BJ (cell line): ENCODE results near the gene CTSA. TPM values are rescaled to one million over a fixed set of nuclear protein-coding genes. Genes with fewer than 3 reads are reported as not detected.

Source experiments
- CTCF ChIA-PET: fragments of 350-600 bp; formaldehyde crosslinking; extraction: SDS; loops from one replicate; lab custom pipeline; 2021; ENCODE audit warnings: antibody characterized with exemption, inconsistent platforms; lab: Yijun Ruan, JAX
- POLR2A ChIA-PET: fragments of 300-600 bp; sonication (Branson Sonifier 250); formaldehyde crosslinking; extraction: SDS; loops from one replicate; lab custom pipeline; 2021; ENCODE audit warnings: antibody characterized with exemption; lab: Charles Lee
- DNase-seq: peaks from one replicate; pipeline ENCODE4 v3.0.0-alpha.2; 2011; ENCODE audit warnings: low read depth
- H3K27me3 ChIP-seq: 2 replicates; pipeline ENCODE4 v1.6.0; 2011; ENCODE audit warnings: low read length; ENCODE audit not compliant: control insufficient read depth, insufficient read depth
- H3K36me3 ChIP-seq: 2 replicates; pipeline ENCODE4 v1.5.1; 2011; ENCODE audit warnings: low read length; ENCODE audit not compliant: control insufficient read depth, insufficient read depth
- H3K4me3 ChIP-seq: 2 replicates; pipeline ENCODE4 v1.5.1; 2011; ENCODE audit warnings: low read depth, mild to moderate bottlenecking, control low read depth, low read length
- polyA plus RNA-seq: library from polyadenylated mRNA; depleted of rRNA; stranded (reverse); fragments of >200 nt; gene quantifications from 2 replicates; pipeline ENCODE4 v1.2.3, GENCODE V29; 2011
- TF ChIP-seq, protein P1 (sequence below): IDR thresholded peaks from 2 replicates; pipeline ENCODE4 v1.5.1; 2011; ENCODE audit warnings: low read depth, mild to moderate bottlenecking, control low read depth, inconsistent platforms, low read length, moderate library complexity; ENCODE audit not compliant: insufficient read depth

CTSA gene
- polyA plus RNA-seq, 1 experiment: 408 TPM

- ChIA-PET POLR2A (no interaction called here), CTCF (interaction anchor here (0.6 to 3.4 kb wide), 7 partner anchors 10 to 76 kb away, joined by 3 to 12 read pairs (median 4); no protein-coding TSS in a partner anchor)
- peaks cover 15% of the 10 kb centered on the region for H3K36me3 ChIP-seq
- peak overlapping the region; percentile 77 for H3K4me3 ChIP-seq
- no peak for DNase-seq
- TF ChIP-seq, protein P1, sequence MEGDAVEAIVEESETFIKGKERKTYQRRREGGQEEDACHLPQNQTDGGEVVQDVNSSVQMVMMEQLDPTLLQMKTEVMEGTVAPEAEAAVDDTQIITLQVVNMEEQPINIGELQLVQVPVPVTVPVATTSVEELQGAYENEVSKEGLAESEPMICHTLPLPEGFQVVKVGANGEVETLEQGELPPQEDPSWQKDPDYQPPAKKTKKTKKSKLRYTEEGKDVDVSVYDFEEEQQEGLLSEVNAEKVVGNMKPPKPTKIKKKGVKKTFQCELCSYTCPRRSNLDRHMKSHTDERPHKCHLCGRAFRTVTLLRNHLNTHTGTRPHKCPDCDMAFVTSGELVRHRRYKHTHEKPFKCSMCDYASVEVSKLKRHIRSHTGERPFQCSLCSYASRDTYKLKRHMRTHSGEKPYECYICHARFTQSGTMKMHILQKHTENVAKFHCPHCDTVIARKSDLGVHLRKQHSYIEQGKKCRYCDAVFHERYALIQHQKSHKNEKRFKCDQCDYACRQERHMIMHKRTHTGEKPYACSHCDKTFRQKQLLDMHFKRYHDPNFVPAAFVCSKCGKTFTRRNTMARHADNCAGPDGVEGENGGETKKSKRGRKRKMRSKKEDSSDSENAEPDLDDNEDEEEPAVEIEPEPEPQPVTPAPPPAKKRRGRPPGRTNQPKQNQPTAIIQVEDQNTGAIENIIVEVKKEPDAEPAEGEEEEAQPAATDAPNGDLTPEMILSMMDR: peak; percentile 43
- no peaks in the 10 kb centered on the region for H3K27me3 ChIP-seq
Measured at GRCh38 chr20:45892049-45892825, 1.1 kb downstream of the CTSA start.

DNA sequence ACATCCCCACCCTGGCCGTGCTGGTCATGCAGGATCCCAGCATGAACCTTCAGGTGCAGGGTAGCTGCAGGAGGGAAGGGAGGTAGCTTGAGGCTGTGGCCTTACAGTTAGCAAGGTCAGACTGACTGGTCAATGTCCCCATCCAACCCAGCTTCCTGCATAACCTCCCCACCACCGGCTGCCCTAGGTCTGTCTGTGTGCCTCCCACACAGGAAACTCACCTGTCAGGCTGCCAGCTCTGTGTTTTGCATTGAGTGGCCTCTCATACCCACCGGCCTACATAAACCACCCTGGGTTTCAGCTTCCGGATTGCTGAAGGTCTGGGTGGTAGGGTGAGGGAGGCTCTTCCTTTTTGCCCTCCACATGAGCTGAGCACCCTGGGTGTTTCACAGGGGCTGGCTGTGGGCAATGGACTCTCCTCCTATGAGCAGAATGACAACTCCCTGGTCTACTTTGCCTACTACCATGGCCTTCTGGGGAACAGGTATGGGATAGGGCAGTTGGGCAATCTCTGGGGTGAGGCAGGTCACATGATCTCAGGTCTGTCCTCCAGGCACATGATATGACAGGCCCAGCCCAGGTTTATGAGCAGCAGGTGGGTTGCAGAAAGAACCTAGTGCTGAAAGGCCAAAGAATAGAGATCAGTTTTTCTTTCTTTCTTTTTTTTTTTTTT is 1.8 kb downstream of the CTSA start:
- Histone ChIP-seq H3K36me3 (peaks cover 18% of the 10 kb centered on the region), H3K27me3 (no peaks in the 10 kb centered on the region), H3K4me3 (no peak overlapping the region)
- POLR2A ChIA-PET: no interaction called here
- DNase-seq: no peak
- CTCF ChIA-PET: interaction anchor here (0.6 to 3.4 kb wide), 8 partner anchors 10 to 76 kb away, joined by 3 to 12 read pairs (median 4); no protein-coding TSS in a partner anchor
- TF ChIP-seq, protein P1: no peak

GRCh38 chr20:45893831-45894230 is 2.7 kb downstream of the CTSA start:
- ChIA-PET CTCF (interaction anchor here (1.8 kb wide), 1 partner anchor 12 kb away, joined by 6 read pairs; no protein-coding TSS in a partner anchor), POLR2A (no interaction called here)
- Histone ChIP-seq H3K4me3 (no peak overlapping the region), H3K27me3 (no peaks in the 10 kb centered on the region), H3K36me3 (peaks cover 22% of the 10 kb centered on the region)
- TF ChIP-seq, protein P1: no peak
- no peak for DNase-seq

DNA sequence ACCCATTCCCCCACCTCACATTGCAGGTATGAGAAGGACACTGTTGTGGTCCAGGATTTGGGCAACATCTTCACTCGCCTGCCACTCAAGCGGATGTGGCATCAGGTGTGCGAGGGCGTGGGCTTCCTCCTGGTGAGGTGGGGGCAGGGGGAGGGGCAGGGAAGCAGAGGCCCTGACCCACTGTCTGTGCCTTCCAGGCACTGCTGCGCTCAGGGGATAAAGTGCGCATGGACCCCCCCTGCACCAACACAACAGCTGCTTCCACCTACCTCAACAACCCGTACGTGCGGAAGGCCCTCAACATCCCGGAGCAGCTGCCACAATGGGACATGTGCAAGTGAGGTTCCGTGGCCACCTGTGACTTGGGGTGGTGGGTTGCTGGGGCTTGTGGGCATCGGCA is 3.7 kb downstream of the CTSA start:
- Histone ChIP-seq H3K36me3 (peaks cover 24% of the 10 kb centered on the region), H3K4me3 (no peak overlapping the region), H3K27me3 (no peaks in the 10 kb centered on the region)
- TF ChIP-seq, protein P1: no peak
- DNase-seq: no peak
- ChIA-PET POLR2A (no interaction called here), CTCF (interaction anchor here (1.8 kb wide), 1 partner anchor 11 kb away, joined by 6 read pairs; no protein-coding TSS in a partner anchor)

DNA sequence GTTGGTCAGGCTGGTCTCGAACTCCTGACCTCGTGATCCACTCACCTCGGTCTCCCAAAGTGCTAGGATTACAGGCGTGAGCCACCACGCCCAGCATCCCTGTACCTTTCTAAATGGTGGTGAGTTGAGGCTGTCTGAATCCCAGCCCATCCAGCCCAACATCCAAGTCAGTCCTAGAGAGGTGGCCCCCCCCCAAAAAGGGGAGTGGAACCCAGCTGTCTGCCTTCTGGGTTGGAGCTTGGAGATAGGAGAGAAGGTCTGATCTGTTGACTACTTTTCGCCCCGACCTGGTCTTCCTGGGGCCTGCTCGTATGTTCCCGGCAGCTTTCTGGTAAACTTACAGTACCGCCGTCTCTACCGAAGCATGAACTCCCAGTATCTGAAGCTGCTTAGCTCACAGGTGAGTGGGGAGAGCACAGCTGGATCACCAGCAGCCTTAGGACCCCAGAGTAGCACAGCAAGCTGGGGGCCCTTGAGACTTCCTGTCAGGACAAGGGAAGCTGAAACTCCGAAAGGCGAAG is 5.6 kb downstream of the CTSA start:
- DNase-seq: no peak
- TF ChIP-seq, protein P1: no peak
- H3K4me3 ChIP-seq: no peak overlapping the region
- H3K27me3 ChIP-seq: no peaks in the 10 kb centered on the region
- POLR2A ChIA-PET: interaction anchor here (0.7 kb wide), 1 partner anchor 12 kb away, joined by 9 read pairs; no protein-coding TSS in a partner anchor
- H3K36me3 ChIP-seq: peaks cover 24% of the 10 kb centered on the region
- CTCF ChIA-PET: interaction anchor here (0.8 to 0.9 kb wide), 3 partner anchors 9 to 37 kb away, joined by 3 read pairs; no protein-coding TSS in a partner anchor
